Effector CD8-positive, alpha-beta T cell (primary cell): ENCODE results near the gene CNTN2.

Source experiments
- DNase-seq: peaks from one replicate; lab custom pipeline; 2025; lab: John Stamatoyannopoulos, UW

Gene CNTN2

DNA sequence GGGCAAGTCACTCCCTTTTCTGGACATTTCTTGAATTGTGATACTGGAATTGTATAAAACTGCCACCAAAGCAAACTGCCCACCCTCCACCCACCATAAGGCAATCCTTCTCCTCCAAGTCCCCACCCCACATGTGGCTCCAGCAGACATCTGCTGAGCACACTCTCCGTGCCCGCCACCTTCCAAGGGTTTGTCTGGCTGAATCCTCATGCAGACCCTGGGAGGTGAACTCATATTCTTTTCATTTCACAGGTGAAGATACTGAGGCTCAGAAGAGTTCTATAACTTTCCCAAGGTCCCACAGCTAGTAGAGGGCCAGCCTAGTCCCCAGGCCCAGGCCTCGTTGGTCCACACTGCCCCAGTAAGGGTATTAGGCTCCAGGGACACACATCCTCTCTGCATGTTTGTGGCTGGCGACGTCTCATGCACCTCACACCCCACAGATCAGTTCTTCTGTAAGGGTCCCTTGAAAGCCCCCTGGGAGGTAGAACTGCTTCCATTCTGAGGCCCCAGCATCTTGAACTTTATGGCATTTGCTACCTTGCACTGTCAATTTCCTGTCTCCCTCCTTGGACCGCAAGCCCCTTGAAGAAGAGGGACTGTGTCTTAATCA, 14.1 kb downstream of the CNTN2 start:
- DNase-seq, result no peak

DNA sequence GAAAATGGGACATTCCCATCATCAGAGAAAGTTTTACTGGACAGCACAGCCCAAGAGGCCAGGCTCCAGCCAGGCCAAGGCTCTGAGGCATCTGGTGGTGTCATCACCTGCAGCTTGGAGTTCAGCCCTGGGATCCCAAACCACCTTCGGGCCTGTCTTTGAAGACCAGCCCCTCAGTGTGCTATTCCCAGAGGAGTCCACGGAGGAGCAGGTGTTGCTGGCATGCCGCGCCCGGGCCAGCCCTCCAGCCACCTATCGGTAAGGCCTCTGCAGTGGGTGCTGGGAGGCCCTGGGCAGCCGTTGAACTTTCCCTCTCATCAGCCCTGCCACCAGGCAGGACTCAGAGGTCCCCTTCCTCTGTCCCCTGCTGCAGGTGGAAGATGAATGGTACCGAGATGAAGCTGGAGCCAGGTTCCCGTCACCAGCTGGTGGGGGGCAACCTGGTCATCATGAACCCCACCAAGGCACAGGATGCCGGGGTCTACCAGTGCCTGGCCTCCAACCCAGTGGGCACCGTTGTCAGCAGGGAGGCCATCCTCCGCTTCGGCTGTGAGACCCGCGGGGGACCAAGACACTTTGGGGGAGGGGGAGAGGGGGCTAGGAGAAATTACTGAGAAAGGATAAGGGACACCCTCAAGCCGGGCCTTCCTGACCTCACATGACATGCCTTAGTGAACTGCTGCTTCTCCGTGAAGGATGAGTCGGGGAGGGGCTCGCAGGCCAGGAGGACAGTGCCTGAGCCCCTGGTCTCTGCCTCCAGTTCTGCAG, 15.0 kb downstream of the CNTN2 start:
- no peak for DNase-seq

- DNase-seq, result no peak
These were observed 15.8 kb downstream of the CNTN2 start for GRCh38 chr1:205058853-205059252.

GRCh38 chr1:205059660-205060059, 16.6 kb downstream of the CNTN2 start:
- DNase-seq, result no peak

- DNase-seq, result no peak
These were observed 17.7 kb downstream of the CNTN2 start for GRCh38 chr1:205060746-205061145.

- no peak for DNase-seq
These were observed 18.2 kb downstream of the CNTN2 start for GRCh38 chr1:205061227-205061626.

- DNase-seq, result peak; percentile 55
These were observed 18.7 kb downstream of the CNTN2 start for GRCh38 chr1:205061665-205062069.

DNA sequence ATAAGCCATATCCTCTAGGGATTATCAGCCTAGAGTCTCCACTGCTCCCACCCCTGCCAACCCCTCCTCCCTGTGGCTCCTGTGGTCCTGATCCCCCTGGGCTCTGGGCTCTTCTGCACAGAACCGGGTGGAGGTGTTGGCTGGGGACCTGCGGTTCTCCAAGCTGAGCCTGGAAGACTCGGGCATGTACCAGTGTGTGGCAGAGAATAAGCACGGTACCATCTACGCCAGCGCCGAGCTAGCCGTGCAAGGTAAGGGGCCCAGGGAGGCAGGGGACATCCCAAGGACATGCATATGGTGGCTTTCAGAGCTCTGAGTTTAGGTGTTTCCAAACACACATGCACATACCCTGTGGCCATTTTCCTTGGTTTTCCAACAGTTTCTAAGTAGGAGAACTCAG, 19.3 kb downstream of the CNTN2 start:
- DNase-seq, result no peak

GRCh38 chr1:205062895-205063294, 19.9 kb downstream of the CNTN2 start:
- no peak for DNase-seq

DNA sequence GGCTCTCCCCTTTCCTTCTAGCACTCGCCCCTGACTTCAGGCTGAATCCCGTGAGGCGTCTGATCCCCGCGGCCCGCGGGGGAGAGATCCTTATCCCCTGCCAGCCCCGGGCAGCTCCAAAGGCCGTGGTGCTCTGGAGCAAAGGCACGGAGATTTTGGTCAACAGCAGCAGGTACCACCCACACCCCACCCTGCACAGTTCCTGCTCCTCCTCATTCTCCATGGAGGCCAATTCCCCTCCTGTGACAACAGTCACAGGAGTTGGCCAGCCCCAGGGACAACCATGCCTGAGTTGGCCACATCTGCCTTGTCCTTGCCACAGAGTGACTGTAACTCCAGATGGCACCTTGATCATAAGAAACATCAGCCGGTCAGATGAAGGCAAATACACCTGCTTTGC, 21.3 kb downstream of the CNTN2 start:
- DNase-seq, result no peak

DNA sequence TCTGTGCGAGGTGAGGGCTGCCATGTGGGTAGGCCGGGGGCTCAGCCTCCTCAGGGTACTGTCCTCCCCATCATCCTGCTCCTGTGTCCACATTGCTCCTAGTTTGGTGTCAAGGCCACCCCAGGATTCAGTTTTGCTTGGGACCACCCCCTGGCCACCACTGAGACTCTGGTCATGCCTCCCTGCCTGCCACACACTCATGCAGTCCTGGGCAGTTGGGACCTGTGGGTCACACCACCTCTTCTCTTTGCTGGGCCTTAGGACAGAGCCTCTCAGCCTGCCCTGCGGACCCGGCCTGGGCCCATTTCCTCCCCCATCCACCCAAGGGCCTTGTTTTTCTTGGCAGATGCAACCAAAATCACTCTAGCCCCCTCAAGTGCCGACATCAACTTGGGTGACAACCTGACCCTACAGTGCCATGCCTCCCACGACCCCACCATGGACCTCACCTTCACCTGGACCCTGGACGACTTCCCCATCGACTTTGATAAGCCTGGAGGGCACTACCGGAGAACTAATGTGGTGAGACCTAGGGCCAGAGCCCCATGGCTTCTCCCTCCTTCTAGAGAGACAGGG, 21.8 kb downstream of the CNTN2 start:
- no peak for DNase-seq

- DNase-seq, result no peak
These were observed 22.7 kb downstream of the CNTN2 start for GRCh38 chr1:205065666-205066065.

GRCh38 chr1:205066141-205066818, 23.3 kb downstream of the CNTN2 start:
- no peak for DNase-seq

- DNase-seq, result no peak
These were observed 24.0 kb downstream of the CNTN2 start for GRCh38 chr1:205067031-205067430.

GRCh38 chr1:205068001-205068400, 25.0 kb downstream of the CNTN2 start:
- DNase-seq, result no peak

DNA sequence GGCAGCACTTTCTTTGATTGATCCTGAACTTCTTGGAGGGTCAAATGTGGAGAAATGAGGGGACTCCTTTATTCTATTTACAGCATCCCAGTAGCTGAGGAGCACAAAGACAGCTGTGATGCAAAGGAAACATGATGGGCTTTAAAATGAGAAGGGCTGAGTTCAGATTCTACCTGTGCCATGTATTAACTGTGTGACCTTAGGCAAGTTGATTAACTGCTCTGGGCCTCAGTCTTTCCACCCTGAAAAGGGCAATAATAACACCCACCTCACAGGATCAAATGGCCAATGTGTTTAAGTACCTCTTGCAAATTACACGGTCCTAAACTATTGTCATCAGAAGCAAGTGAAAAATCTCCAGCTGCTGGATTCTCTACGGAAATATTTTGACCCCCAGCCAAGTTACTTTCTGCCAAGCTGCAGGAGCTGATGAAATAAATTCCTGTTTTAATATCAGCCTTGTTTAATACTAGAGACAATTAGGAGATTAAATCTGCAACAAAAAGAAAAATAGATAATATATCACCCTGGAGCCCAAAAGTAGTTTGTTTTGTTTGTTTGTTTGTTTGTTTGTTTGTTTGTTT, 25.5 kb downstream of the CNTN2 start:
- DNase-seq, result no peak

DNA sequence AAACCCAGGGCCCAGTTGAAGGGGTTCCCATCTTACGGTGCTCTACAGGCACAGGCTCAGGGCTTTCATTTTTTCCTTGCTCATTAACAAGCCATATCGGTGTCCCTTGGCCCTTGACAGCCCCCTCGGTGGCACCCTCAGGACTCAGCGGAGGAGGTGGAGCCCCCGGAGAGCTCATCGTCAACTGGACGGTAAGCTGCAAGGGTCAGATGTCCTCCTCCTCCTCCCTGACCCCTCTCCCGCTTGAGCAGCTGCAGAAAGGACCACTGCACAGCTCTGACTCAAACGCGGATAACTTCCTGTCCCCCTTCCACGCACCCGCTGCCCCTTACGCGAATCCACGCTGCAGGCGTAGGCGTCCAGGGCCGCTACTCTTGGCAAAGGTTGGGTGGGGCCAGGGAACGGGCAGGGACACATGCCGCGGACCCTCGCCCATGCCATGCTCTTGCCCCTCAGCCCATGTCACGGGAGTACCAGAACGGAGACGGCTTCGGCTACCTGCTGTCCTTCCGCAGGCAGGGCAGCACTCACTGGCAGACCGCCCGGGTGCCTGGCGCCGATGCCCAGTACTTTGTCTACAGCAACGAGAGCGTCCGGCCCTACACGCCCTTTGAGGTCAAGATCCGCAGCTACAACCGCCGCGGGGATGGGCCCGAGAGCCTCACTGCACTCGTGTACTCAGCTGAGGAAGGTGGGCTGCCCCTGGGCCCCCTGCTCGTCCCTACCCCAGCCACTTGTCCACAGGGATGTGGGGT, 26.5 kb downstream of the CNTN2 start:
- DNase-seq, result no peak

- DNase-seq, result no peak
These were observed 28.0 kb downstream of the CNTN2 start for GRCh38 chr1:205071028-205071409.

GRCh38 chr1:205071801-205072200, 28.8 kb downstream of the CNTN2 start:
- no peak for DNase-seq

DNA sequence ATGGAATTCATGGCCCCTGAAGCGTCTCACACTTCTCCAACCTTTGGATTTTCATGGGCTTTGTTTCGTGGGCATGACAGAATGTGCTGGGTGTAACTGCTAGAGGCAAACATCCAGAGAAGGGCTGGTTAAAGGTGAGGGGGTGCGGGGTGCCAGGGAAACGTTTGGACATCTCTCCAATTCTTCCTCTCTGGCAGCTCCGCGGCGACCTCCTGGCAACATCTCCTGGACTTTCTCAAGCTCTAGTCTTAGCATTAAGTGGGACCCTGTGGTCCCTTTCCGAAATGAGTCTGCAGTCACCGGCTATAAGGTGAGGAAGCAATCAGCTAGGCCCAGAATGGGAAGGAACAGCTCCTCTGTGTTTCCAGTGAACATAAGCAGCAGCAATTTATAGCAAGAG, 29.3 kb downstream of the CNTN2 start:
- no peak for DNase-seq

- no peak for DNase-seq
These were observed 29.9 kb downstream of the CNTN2 start for GRCh38 chr1:205072881-205073280.

DNA sequence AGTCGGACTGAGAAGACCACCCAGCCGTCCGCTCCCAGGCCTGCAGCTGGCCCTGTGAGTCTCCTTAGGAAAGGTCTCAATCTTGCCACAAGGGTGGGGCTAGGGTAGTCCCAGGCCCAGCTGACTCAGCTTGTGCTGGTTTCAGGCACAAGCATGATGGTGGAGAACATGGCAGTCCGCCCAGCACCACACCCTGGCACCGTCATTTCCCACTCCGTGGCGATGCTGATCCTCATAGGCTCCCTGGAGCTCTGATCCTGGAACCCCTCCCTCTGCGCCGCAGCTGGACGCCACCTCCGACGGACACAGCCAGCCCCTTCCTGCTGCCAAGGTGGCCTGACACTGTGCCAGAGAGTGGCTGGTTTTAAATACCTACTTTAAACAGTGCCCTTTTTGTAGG, 30.5 kb downstream of the CNTN2 start:
- no peak for DNase-seq
